HUES48 (cell line): Measurements from ENCODE around the gene CNTN1.

Experiments used
- H3K27ac ChIP-seq: one replicate; pipeline ENCODE4 v1.7.0; 2013; ENCODE audit warnings: low read depth, low read length, inconsistent platforms
- H3K27me3 ChIP-seq: 2 replicates; pipeline ENCODE4 v1.6.1; 2013; ENCODE audit warnings: mild to moderate bottlenecking, low read length; ENCODE audit not compliant: control insufficient read depth, insufficient read depth
- H3K36me3 ChIP-seq: 2 replicates; pipeline ENCODE4 v1.6.1; 2013; ENCODE audit warnings: low read length; ENCODE audit not compliant: control insufficient read depth, insufficient read depth
- H3K4me1 ChIP-seq: 2 replicates; pipeline ENCODE4 v1.6.1; 2013; ENCODE audit warnings: mild to moderate bottlenecking, low read length; ENCODE audit not compliant: control insufficient read depth, insufficient read depth
- H3K4me3 ChIP-seq: 2 replicates; pipeline ENCODE4 v1.5.1; 2013; ENCODE audit warnings: mild to moderate bottlenecking, low read depth, low read length
- H3K9ac ChIP-seq: 2 replicates; pipeline ENCODE4 v1.6.1; 2013; ENCODE audit warnings: mild to moderate bottlenecking, low read depth, low read length, moderate library complexity
- H3K9me3 ChIP-seq: 2 replicates; pipeline ENCODE4 v1.6.1; 2013; ENCODE audit warnings: low read length; ENCODE audit not compliant: control insufficient read depth, insufficient read depth

CNTN1 gene

GRCh38 chr12:40662366-40662765, 29.9 kb upstream of the CNTN1 start:
- Histone ChIP-seq H3K9ac (no peak overlapping the region), H3K9me3 (peaks cover 13% of the 10 kb centered on the region), H3K4me1 (no peaks in the 10 kb centered on the region)

GRCh38 chr12:40663781-40664180, 28.5 kb upstream of the CNTN1 start:
- Histone ChIP-seq H3K9me3 (peaks cover 13% of the 10 kb centered on the region), H3K36me3 (no peaks in the 10 kb centered on the region), H3K27me3 (no peaks in the 10 kb centered on the region), H3K4me3 (no peak overlapping the region), H3K4me1 (no peaks in the 10 kb centered on the region), H3K27ac (no peak overlapping the region), H3K9ac (no peak overlapping the region)

More at GRCh38 chr12:40662366-40662765, 29.9 kb upstream of the CNTN1 start:
- Histone ChIP-seq H3K36me3 (no peaks in the 10 kb centered on the region), H3K27me3 (no peaks in the 10 kb centered on the region), H3K4me3 (no peak overlapping the region), H3K27ac (no peak overlapping the region)

- H3K4me3 ChIP-seq: no peak overlapping the region
- no peaks in the 10 kb centered on the region for H3K36me3 ChIP-seq
- no peak overlapping the region for H3K27ac ChIP-seq
- peaks cover 5% of the 10 kb centered on the region for H3K9me3 ChIP-seq
- H3K27me3 ChIP-seq: no peaks in the 10 kb centered on the region
- peaks cover 10% of the 10 kb centered on the region; the same call in 1 of the 2 replicates for H3K4me1 ChIP-seq
- no peak overlapping the region for H3K9ac ChIP-seq
Observed at GRCh38 chr12:40668099-40668529, 24.1 kb upstream of the CNTN1 start.

GRCh38 chr12:40672741-40673271, 19.4 kb upstream of the CNTN1 start:
- H3K4me1 ChIP-seq: peaks cover 10% of the 10 kb centered on the region; the same call in 1 of the 2 replicates
- H3K36me3 ChIP-seq: no peaks in the 10 kb centered on the region
- H3K4me3 ChIP-seq: no peak overlapping the region
- H3K27ac ChIP-seq: no peak overlapping the region
- H3K9ac ChIP-seq: no peak overlapping the region
- no peaks in the 10 kb centered on the region for H3K9me3 ChIP-seq
- no peaks in the 10 kb centered on the region for H3K27me3 ChIP-seq

- Histone ChIP-seq H3K4me1 (no peaks in the 10 kb centered on the region), H3K9me3 (no peaks in the 10 kb centered on the region), H3K9ac (no peak overlapping the region), H3K27me3 (no peaks in the 10 kb centered on the region), H3K36me3 (no peaks in the 10 kb centered on the region), H3K27ac (no peak overlapping the region), H3K4me3 (no peak overlapping the region)
Observed at GRCh38 chr12:40681148-40681547, 11.1 kb upstream of the CNTN1 start.

GRCh38 chr12:40684986-40685385, 7.3 kb upstream of the CNTN1 start:
- Histone ChIP-seq H3K4me1 (no peaks in the 10 kb centered on the region), H3K9ac (no peak overlapping the region), H3K27me3 (no peaks in the 10 kb centered on the region), H3K36me3 (no peaks in the 10 kb centered on the region), H3K4me3 (no peak overlapping the region), H3K9me3 (no peaks in the 10 kb centered on the region), H3K27ac (no peak overlapping the region)

- no peak overlapping the region for H3K9ac ChIP-seq
- no peaks in the 10 kb centered on the region for H3K9me3 ChIP-seq
- peaks cover 11% of the 10 kb centered on the region; the same call in 1 of the 2 replicates for H3K27me3 ChIP-seq
- no peaks in the 10 kb centered on the region for H3K4me1 ChIP-seq
- H3K36me3 ChIP-seq: no peaks in the 10 kb centered on the region
- H3K27ac ChIP-seq: no peak overlapping the region
- no peak overlapping the region for H3K4me3 ChIP-seq
Observed at GRCh38 chr12:40688085-40688725, 4.0 kb upstream of the CNTN1 start.

- Histone ChIP-seq H3K36me3 (no peaks in the 10 kb centered on the region), H3K9me3 (no peaks in the 10 kb centered on the region), H3K4me3 (no peak overlapping the region), H3K27me3 (peaks cover 14% of the 10 kb centered on the region; the same call in 1 of the 2 replicates), H3K9ac (no peak overlapping the region), H3K4me1 (0 out of 2 replicates have a peak, but pooled peaks cover 6% of the 10 kb centered on the region), H3K27ac (no peak overlapping the region)
Observed at GRCh38 chr12:40689576-40689975, 2.7 kb upstream of the CNTN1 start.

GRCh38 chr12:40692765-40693206, 547 bp downstream of the CNTN1 start:
- H3K9me3 ChIP-seq: no peaks in the 10 kb centered on the region
- peak overlapping the region; percentile 75 for H3K4me3 ChIP-seq
- H3K27me3 ChIP-seq: peaks cover 14% of the 10 kb centered on the region; the same call in 1 of the 2 replicates
- 0 out of 2 replicates have a peak, but pooled peaks cover 6% of the 10 kb centered on the region for H3K4me1 ChIP-seq
- no peak overlapping the region for H3K27ac ChIP-seq
- H3K36me3 ChIP-seq: no peaks in the 10 kb centered on the region
- H3K9ac ChIP-seq: no peak overlapping the region; the same call in 1 of the 2 replicates

GRCh38 chr12:40693207-40693821, 1.1 kb downstream of the CNTN1 start:
- Histone ChIP-seq H3K9ac (no peak overlapping the region; the same call in 1 of the 2 replicates), H3K4me1 (0 out of 2 replicates have a peak, but pooled peaks cover 6% of the 10 kb centered on the region), H3K9me3 (no peaks in the 10 kb centered on the region), H3K27ac (no peak overlapping the region), H3K36me3 (no peaks in the 10 kb centered on the region), H3K4me3 (peak overlapping the region; percentile 75), H3K27me3 (peaks cover 14% of the 10 kb centered on the region; the same call in 1 of the 2 replicates)
